GM18505 (cell line): ENCODE data around the gene KDM5A.
A peak's percentile ranks its signal among the peaks of the same experiment; 100 is the strongest.
"Not testable (repeated sequence)": the region's sequence is repeated elsewhere in the genome, so short reads cannot be mapped to it uniquely, and the experiment has no call there.

Source experiments
- ATAC-seq: cut with Tn5 transposase; IDR thresholded peaks from one replicate; pipeline ENCODE4 v1.9.1; 2021; ENCODE audit not compliant: unreplicated experiment
- POLR2A ChIP-seq: IDR thresholded peaks from 4 replicates; pipeline ENCODE4 v1.6.1; 2011; ENCODE audit warnings: borderline replicate concordance; ENCODE audit not compliant: insufficient read depth, insufficient read length; ENCODE audit errors: extremely low read depth

KDM5A gene

DNA sequence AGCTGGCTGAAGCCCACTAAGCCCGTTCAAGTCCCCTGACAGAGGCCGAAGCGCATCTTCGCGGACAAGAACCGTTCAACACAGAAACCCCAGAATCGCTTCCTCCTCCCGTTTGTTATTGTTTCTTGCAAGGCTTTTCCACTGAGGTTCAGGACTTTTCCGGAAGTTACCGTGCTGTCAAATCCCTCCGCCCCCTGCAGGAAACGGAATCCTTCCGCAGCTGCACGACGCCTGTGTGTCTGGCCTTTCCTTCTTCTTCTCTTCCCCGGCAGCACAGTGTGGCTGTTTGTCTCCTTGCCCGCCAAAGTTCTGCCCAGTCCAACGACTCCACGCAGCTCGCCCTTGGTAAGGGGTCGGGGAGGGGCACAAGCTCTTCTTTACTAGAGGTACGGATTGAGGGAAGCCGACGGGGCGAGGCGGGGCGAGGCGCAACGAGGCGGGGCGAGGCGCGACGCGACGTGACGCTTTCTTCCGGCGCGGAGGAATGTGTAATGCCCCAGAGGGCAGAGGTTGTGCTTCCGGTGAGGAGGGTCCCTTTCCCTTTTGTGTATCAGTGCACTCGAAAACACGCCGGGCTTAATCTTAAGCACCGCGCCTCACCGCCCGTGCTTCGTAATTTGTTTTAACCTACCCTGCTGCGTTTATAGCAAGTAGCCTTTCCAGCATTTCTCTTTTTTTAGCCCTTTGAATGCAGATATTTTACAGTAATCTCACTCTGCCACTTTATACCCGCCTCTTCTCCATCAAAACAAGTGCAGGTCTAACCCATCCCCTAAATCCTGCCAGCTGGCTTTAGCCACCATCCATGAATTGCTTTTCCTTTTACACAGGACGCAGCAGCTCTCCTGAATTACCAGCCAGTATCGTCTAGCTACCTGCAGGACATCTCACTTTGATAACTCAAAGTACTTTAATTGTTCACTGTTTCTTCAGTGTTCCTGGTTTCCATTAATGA, at the start of gene KDM5A:
KDM5A (minus strand) TSS at position 179 of the 955 bp plus-strand sequence. CDS start 229 bp downstream, outside the sequence.
- TF ChIP-seq POLR2A: peak; percentile 81
- ATAC-seq: peak; percentile 87

GRCh38 chr12:435737-436136, 46.6 kb upstream of the KDM5A start:
- not testable (repeated sequence) for ATAC-seq

GRCh38 chr12:422526-422925, 33.4 kb upstream of the KDM5A start:
- ATAC-seq: no peak
- TF ChIP-seq POLR2A: no peak

DNA sequence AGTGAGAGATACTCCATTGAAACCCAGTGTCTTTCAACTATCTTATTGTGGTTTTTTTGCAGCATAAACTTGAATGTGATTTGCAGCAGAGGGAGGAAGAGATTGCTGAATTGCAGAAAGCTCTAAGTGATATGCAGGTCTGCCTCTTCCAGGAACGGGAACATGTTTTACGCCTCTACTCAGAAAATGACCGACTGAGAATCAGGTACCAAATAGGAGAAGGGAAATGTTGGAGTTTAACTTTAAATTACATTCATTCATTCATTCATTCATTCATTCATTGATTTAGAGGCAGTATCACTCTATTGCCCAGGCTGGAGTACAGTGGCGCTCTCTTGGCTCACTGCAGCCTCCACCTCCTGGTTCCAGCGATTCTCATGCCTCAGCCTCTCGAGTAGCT, 29.3 kb upstream of the KDM5A start:
- TF ChIP-seq POLR2A: no peak
- no peak for ATAC-seq

DNA sequence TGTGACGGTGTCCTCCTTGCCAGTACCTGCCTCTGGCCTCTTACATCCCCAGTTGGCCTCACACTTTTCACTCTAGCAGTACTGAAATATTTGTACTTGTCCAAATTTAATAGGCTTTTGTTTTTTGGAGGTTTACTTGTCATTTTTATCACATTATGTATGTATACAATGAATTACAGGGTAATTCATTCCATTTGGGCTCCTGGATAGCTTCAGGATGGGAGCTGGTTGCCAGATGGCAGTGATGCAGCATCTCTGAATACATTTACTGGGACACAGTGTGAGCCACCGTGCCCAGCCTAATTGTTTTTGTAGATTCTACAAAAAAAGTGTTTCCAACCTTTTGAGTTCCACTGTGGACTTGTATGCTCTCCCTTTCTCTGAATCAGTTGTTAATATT, 25.7 kb upstream of the KDM5A start:
- no peak for TF ChIP-seq POLR2A
- no peak for ATAC-seq

GRCh38 chr12:402029-402389, 12.9 kb upstream of the KDM5A start:
- TF ChIP-seq POLR2A: no peak
- no peak for ATAC-seq

DNA sequence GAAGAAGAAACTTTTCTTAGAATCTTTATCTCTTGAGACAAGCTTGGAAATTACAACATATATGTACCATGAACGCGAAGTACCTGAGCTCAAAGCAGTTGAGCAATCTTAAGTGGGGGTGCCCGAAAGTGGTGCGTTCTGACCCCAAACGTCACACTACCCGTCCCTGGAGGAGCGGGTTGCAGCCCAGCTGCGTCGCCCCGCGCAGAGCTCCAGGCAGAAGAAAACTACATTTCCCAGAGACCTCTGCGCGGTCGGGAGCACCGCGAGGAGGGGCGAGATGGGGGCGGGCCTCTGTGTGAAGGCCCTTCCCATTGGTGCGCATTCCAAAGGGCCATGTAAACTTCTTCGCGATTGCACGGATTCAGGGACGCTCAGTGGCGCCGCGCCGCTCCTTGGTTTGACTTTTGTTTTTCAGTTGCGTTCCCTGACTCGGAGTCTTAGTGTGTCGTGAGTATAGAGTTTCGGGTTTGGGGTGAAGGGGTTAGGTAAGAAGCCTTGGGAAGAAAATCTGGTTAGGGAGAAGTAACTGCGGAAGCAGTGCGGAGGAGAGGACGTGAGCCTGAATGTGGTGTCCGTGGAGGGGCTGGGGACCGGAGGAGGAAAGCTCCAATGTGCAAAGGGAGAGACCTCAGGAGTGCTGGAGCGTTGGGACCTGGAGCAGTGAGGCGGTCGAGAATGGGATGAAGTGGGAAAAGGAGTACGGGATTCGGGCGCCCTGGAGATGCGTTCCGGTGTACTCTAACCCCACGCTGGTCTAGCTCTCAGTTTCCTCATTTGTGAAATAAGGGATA, 12.3 kb upstream of the KDM5A start, which contains the start of gene CCDC77:
CCDC77 (plus strand) TSS at position 410 of the 794 bp plus-strand sequence. CDS start 7,740 bp downstream, outside the sequence.
- ATAC-seq: peak; percentile 94
- TF ChIP-seq POLR2A: peak; percentile 63

DNA sequence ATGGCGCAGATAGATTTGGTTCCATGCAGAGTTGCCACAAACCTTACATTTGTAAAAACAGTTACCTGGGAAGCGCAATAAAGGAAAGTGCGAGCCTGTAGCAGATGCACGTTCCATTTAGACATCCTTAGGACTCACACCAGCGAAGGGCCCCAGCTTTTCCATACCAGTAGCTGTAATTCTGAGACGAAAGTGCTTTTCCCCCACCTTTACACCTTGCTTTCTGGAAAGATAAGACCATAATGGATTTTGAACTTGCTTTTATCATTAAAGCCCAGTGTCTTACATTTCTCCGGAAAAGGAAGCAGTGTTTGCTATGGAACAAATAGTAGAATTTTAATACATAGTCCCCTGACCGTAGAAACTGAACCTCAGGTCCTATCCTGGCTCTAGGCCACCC, 11.7 kb upstream of the KDM5A start:
- ATAC-seq: no peak
- no peak for TF ChIP-seq POLR2A

DNA sequence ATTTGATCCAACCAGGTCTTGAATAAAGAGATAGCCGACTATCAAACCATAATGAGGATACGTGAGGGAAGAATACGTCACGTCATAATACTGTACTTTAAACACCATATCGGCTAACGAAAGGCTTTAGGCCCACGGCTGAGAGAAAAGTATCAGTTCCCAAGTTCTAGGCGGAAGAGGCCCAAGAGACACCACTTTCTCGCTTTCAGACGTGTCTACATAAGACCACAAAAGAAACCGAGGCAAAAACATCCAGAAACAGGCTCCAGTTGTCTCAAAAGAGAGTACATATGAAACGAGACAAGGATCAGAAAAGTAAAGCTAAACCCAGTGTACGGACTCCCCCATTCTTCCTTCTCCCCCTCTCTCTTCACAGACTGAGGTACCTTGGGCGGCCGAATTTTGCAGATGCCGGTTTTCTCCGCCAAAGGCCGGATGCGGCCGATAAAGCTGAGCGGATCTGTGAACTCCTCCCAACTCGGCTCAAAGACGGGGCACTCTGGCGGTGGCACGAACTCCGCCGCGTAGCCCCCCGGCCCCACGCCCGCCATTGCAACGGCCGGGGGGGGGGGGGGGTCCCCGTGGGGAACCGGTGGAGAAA, 479 bp downstream of the KDM5A start:
- TF ChIP-seq POLR2A: no peak
- ATAC-seq: peak; percentile 33

DNA sequence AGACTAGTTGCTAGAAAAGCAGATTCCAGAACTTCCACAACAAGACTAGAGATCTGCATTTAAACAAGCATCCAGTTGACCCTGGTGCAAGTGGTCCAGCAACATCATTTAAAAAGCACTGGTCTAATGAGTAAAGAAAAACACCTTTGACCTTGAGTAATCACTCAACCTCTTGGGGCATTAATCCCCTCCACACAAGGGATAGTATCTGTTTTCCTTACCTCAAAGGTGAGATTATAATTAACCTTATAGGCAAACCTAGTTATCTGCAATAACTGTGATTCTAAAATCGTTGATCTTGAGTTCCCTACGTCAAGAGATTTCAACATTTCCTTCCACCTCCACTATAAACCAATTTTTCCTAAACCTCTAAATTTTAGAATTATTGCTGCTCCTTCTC, 1.1 kb downstream of the KDM5A start:
- ATAC-seq: no peak
- TF ChIP-seq POLR2A: no peak

DNA sequence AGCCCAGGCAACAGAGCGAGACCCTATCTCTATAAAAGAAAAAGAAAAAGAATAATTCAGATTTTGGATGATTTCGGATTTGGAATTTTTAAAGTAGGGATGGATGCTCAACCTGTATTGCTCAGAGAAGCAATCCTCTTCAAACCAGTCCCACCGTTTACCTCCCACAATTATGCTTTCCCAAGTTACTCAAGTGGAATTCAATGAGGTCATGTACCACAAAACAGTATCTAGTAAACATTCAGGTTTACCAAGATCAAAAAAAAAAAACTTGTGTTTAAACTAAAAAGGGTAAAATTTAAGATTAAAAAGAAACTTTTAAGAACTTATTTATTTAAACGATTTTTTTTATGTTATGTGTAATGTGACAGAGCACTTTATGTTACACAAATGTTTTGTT, 2.5 kb downstream of the KDM5A start:
- no peak for TF ChIP-seq POLR2A
- ATAC-seq: no peak

GRCh38 chr12:370739-371485, 18.2 kb downstream of the KDM5A start:
- not testable (repeated sequence) for ATAC-seq

- no peak for TF ChIP-seq POLR2A
- ATAC-seq: no peak
These were observed 21.1 kb downstream of the KDM5A start for GRCh38 chr12:367972-368371.

DNA sequence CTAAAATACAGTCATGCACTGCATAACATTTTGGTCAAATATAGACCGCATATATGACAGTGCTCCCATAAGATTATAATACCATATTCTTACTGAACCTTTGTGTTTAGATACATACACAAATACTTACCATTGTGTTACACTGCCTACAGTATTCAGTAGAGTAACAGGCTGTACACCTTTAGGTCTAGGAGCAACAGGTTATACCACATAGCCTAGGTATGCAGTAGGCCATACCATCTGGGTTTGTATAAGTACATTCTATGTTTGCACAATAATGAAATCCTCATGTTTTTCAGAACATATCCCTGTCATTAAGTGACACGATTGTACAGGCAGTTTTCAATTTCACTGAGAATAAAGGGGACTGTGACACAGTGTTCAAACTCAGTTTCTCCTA, 22.3 kb downstream of the KDM5A start:
- no peak for ATAC-seq
- no peak for TF ChIP-seq POLR2A

DNA sequence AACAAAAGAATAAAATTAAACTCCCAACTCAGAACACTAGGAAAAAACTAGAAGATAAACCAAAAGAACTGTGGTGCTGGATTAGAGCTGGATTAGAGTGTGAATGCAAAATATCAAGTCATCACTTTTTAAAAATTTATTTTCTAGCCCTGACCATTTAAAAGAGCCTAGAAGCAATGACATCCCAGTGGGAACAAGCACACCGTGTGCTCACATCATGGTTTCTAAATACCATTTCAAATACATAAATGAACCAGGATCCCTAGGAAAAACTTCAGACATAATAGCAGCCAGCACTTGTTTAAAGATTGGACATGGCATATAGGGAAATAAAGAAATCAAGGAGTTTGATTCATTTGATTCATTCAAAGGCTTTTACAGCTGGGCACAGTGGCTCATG, 30.0 kb downstream of the KDM5A start:
- no peak for ATAC-seq
- TF ChIP-seq POLR2A: no peak
